HCT116 (cell line): ENCODE data around the gene SMIM12. TPM values are rescaled to one million over a fixed set of nuclear protein-coding genes. Genes with fewer than 3 reads are reported as not detected.

ENCODE experiments used
- ATAC-seq: fragments of 200-7000 bp; cut with Tn5 transposase; 2 replicates; pipeline ENCODE4 v1.9.1; 2020; ENCODE audit warnings: mild to moderate bottlenecking, moderate library complexity
- BruUV-seq: library from RNA; stranded (reverse); fragments of 400-500 nt; replicated peaks from 2 replicates; lab custom pipeline; 2021; lab: Mats Ljungman, UMichigan
- CTCF ChIA-PET: fragments of 300-600 bp; sonication (Branson Sonifier 250); formaldehyde crosslinking; loops from one replicate; lab custom pipeline; 2021; ENCODE audit warnings: antibody characterized with exemption; lab: Charles Lee
- POLR2A ChIA-PET: fragments of 300-600, 350-600 bp; sonication (Branson Sonifier 250); formaldehyde crosslinking; loops from one replicate; lab custom pipeline; 2021; ENCODE audit warnings: antibody characterized with exemption; lab: Charles Lee
- RAD21 ChIA-PET, 2 experiments: fragments of 300-600 bp; sonication (Branson Sonifier 250); formaldehyde crosslinking; loops; one replicate each; lab custom pipeline; 2023; ENCODE audit warnings: low total read pairs in 2 of 2; ENCODE audit not compliant: uncharacterized antibody in 2 of 2, unreplicated experiment in 2 of 2, low non-redundant PET in 1 of 2; lab: Charles Lee
- DNase-seq: peaks from one replicate; pipeline ENCODE4 v3.0.0-alpha.2; 2010; ENCODE audit warnings: low read depth, low spot score
- H2AFZ ChIP-seq: fragments of 200-600 bp; shearing (Covaris generic), sonication (generic); 2 replicates; pipeline ENCODE4 v1.6.1; 2017; ENCODE audit warnings: low read depth, mixed run types, mixed read lengths, antibody characterized with exemption, low read length; ENCODE audit not compliant: poor library complexity, severe bottlenecking
- H3K27ac ChIP-seq: 2 replicates; pipeline ENCODE4 v1.5.1; 2012; ENCODE audit warnings: low read depth, low read length
- H3K27me3 ChIP-seq: fragments of 200-600 bp; sonication (generic); 2 replicates; pipeline ENCODE4 v1.6.1; 2016; ENCODE audit warnings: mixed run types, low read length, mixed read lengths; ENCODE audit not compliant: insufficient read depth
- H3K36me3 ChIP-seq, 2 experiments: fragments of 200-500 bp in 1 of 2; fragments of 200-600 bp in 1 of 2; sonication (Bioruptor generic) in 1 of 2; sonication (generic) in 1 of 2; 2 replicates each; pipeline versions ENCODE4 v1.5.1 to v1.6.1; 2014 to 2016; ENCODE audit warnings: low read length in 2 of 2, inconsistent platforms in 1 of 2, mixed read lengths in 1 of 2, mixed run types in 1 of 2; ENCODE audit not compliant: insufficient read depth in 2 of 2, control insufficient read depth in 1 of 2
- H3K4me1 ChIP-seq, 2 experiments: fragments of 200-600 bp in 1 of 2; sonication (generic) in 1 of 2; 2 replicates each; pipeline versions ENCODE4 v1.5.1 to v1.6.1; 2012 to 2017; ENCODE audit warnings: low read length in 2 of 2, inconsistent platforms in 1 of 2, mild to moderate bottlenecking in 1 of 2, mixed read lengths in 1 of 2, mixed run types in 1 of 2, moderate library complexity in 1 of 2; ENCODE audit not compliant: insufficient read depth in 2 of 2, control insufficient read depth in 1 of 2
- H3K4me2 ChIP-seq: fragments of 200-600 bp; sonication (generic); 2 replicates; pipeline ENCODE4 v1.6.1; 2017; ENCODE audit warnings: mixed run types, low read length, mixed read lengths
- H3K4me3 ChIP-seq, 2 experiments: fragments of 200-600 bp in 1 of 2; sonication (generic) in 1 of 2; replicated peaks in 1 of 2; 2 replicates each; pipeline ENCODE4 v1.5.1; 2011 to 2016; ENCODE audit warnings: low read length in 2 of 2, control low read depth in 1 of 2, low read depth in 1 of 2, mild to moderate bottlenecking in 1 of 2, mixed read lengths in 1 of 2, mixed run types in 1 of 2
- H3K79me2 ChIP-seq: fragments of 200-600 bp; sonication (generic); 2 replicates; pipeline ENCODE4 v1.6.1; 2017; ENCODE audit warnings: mild to moderate bottlenecking, mixed run types, low read length, moderate library complexity, mixed read lengths; ENCODE audit not compliant: insufficient read depth
- H3K9ac ChIP-seq: fragments of 200-600 bp; sonication (generic); 2 replicates; pipeline ENCODE4 v1.6.1; 2016; ENCODE audit warnings: low read length, mixed read lengths
- H3K9me2 ChIP-seq: fragments of 200-600 bp; sonication (generic), shearing (Covaris generic); 2 replicates; pipeline ENCODE4 v1.6.1; 2017; ENCODE audit warnings: mixed run types, mild to moderate bottlenecking, moderate library complexity; ENCODE audit not compliant: insufficient read depth
- H3K9me3 ChIP-seq, 2 experiments: fragments of 200-500 bp in 1 of 2; fragments of 200-600 bp in 1 of 2; sonication (Bioruptor generic) in 1 of 2; sonication (generic) in 1 of 2; 2 replicates each; pipeline ENCODE4 v1.6.1; 2014 to 2017; ENCODE audit warnings: low read length in 2 of 2, mixed read lengths in 2 of 2, inconsistent platforms in 1 of 2, low read depth in 1 of 2, mild to moderate bottlenecking in 1 of 2, mixed run types in 1 of 2, moderate library complexity in 1 of 2; ENCODE audit not compliant: control insufficient read depth in 1 of 2, insufficient read depth in 1 of 2
- H4K20me1 ChIP-seq: fragments of 200-600 bp; sonication (generic), shearing (Covaris generic); 2 replicates; pipeline ENCODE4 v1.6.1; 2017; ENCODE audit warnings: mixed run types, mild to moderate bottlenecking, moderate library complexity; ENCODE audit not compliant: insufficient read depth
- CBX3 ChIP-seq: IDR thresholded peaks from 2 replicates; pipeline ENCODE4 v1.6.1; 2012; ENCODE audit warnings: low read depth
- EGR1 ChIP-seq: IDR thresholded peaks from 2 replicates; pipeline ENCODE4 v1.6.1; 2012; ENCODE audit warnings: low read depth
- EZH2 ChIP-seq: fragments of 200-600 bp; sonication (generic); IDR thresholded peaks from 2 replicates; pipeline ENCODE4 v1.6.1; 2017; ENCODE audit warnings: antibody characterized with exemption, mixed run types
- EZH2phosphoT487 ChIP-seq: fragments of 200-600 bp; IDR thresholded peaks from 2 replicates; pipeline ENCODE4 v1.6.1; 2018; ENCODE audit warnings: antibody characterized with exemption, borderline replicate concordance
- JUND ChIP-seq: IDR thresholded peaks from 2 replicates; pipeline ENCODE4 v1.6.1; 2012
- RAD21 ChIP-seq: IDR thresholded peaks from 2 replicates; pipeline ENCODE4 v1.6.1; 2012; ENCODE audit warnings: low read depth, mild to moderate bottlenecking
- SP1 ChIP-seq: IDR thresholded peaks from 2 replicates; pipeline ENCODE4 v1.6.1; 2012; ENCODE audit warnings: low read depth
- intact Hi-C: fragments of 100-400 bp; cut with micrococcal nuclease; formaldehyde crosslinking; loops from 2 replicates; pipeline ENCODE4 v1.10.0; 2022
- total RNA-seq: library from RNA; stranded (reverse); gene quantifications from one replicate; pipeline ENCODE4 v1.2.1, GENCODE V29; 2021; ENCODE audit not compliant: unreplicated experiment
- TF ChIP-seq, protein P1 (sequence below): IDR thresholded peaks from 2 replicates; pipeline ENCODE4 v1.6.1; 2012
- TF ChIP-seq, protein P2 (sequence below), 3 experiments: fragments of 200-600 bp in 1 of 3; sonication (generic) in 1 of 3; IDR thresholded peaks in 2 of 3; conservative IDR thresholded peaks in 1 of 3; 2 replicates each; pipeline ENCODE4 v1.5.1; 2012 to 2017; ENCODE audit warnings: low read depth in 2 of 3, low read length in 2 of 3, antibody characterized with exemption in 1 of 3, borderline replicate concordance in 1 of 3, control low read depth in 1 of 3, mild to moderate bottlenecking in 1 of 3, mixed read lengths in 1 of 3, mixed run types in 1 of 3, moderate library complexity in 1 of 3; ENCODE audit not compliant: insufficient read depth in 1 of 3
- TF ChIP-seq, protein P3 (sequence below): IDR thresholded peaks from 2 replicates; pipeline ENCODE4 v1.6.1; 2011; ENCODE audit warnings: mild to moderate bottlenecking, low read length, moderate library complexity; ENCODE audit not compliant: insufficient replicate concordance; ENCODE audit errors: extremely low read depth
- TF ChIP-seq, protein P4 (sequence below): IDR thresholded peaks from 2 replicates; pipeline ENCODE4 v1.6.1; 2012

The SMIM12 gene
- total RNA-seq, 1 experiment from 2014 or later = 31.3 TPM

DNA sequence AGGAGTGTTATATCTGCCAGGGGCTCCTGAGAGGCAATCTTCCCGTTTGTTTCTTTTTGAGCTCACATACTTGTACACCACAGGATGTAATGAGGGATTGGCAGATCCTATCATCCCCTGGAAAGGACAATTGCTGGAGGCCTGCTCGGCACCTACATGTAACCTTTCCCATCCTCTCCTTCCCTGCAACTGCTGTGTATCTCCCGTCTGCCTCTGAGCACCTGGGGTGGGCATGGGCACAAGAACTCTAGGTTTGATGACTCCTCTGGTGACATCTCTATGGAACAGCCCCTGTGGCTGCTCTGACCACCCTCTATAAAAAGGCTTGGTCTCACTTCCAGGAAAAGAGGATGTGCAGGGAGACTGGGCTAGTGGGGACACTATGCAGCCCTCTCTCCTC lies 25.0 kb upstream of the SMIM12 start (continued):
- TF ChIP-seq, protein P1, sequence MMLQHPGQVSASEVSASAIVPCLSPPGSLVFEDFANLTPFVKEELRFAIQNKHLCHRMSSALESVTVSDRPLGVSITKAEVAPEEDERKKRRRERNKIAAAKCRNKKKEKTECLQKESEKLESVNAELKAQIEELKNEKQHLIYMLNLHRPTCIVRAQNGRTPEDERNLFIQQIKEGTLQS = no peak
- TF ChIP-seq EGR1 = no peak
- TF ChIP-seq, protein P2, sequence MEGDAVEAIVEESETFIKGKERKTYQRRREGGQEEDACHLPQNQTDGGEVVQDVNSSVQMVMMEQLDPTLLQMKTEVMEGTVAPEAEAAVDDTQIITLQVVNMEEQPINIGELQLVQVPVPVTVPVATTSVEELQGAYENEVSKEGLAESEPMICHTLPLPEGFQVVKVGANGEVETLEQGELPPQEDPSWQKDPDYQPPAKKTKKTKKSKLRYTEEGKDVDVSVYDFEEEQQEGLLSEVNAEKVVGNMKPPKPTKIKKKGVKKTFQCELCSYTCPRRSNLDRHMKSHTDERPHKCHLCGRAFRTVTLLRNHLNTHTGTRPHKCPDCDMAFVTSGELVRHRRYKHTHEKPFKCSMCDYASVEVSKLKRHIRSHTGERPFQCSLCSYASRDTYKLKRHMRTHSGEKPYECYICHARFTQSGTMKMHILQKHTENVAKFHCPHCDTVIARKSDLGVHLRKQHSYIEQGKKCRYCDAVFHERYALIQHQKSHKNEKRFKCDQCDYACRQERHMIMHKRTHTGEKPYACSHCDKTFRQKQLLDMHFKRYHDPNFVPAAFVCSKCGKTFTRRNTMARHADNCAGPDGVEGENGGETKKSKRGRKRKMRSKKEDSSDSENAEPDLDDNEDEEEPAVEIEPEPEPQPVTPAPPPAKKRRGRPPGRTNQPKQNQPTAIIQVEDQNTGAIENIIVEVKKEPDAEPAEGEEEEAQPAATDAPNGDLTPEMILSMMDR (IDR thresholded peaks at IDR 0.05 in 2 of 3, conservative IDR thresholded peaks at IDR 0.05 in 1 of 3; ENCODE audit: borderline replicate concordance in 1 of 3, insufficient read depth in 1 of 3, low read depth in 2 of 3, low read length in 2 of 3) = no peak
- TF ChIP-seq EZH2phosphoT487 = no peak
- TF ChIP-seq JUND = no peak
- no peak for TF ChIP-seq EZH2
- TF ChIP-seq SP1 = no peak
- TF ChIP-seq, protein P3, sequence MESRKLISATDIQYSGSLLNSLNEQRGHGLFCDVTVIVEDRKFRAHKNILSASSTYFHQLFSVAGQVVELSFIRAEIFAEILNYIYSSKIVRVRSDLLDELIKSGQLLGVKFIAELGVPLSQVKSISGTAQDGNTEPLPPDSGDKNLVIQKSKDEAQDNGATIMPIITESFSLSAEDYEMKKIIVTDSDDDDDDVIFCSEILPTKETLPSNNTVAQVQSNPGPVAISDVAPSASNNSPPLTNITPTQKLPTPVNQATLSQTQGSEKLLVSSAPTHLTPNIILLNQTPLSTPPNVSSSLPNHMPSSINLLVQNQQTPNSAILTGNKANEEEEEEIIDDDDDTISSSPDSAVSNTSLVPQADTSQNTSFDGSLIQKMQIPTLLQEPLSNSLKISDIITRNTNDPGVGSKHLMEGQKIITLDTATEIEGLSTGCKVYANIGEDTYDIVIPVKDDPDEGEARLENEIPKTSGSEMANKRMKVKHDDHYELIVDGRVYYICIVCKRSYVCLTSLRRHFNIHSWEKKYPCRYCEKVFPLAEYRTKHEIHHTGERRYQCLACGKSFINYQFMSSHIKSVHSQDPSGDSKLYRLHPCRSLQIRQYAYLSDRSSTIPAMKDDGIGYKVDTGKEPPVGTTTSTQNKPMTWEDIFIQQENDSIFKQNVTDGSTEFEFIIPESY = no peak

DNA sequence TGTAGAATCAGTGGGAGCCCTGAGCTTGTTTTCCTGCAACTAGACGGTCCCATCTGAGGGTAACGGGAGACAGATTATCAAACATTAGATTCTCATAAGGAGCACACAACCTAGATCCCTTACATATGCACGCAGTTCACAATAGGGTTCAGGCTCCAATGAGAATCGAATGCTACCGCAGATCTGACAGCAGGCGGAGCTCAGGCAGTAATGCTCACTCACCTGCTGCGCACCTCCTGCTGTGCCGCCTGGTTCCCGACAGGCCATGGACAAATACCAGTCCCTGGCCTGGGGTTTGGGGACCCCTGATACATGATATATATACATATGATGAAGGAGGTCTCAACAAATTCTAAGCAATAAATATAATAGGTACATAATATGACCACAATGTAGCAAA lies 19.7 kb upstream of the SMIM12 start:
- no peak overlapping the region for H3K9ac ChIP-seq
- ATAC-seq (peak; percentile 90), DNase-seq (no peak)
- ChIA-PET POLR2A (no interaction called here), RAD21 (no interaction called here), CTCF (interaction anchor here (0.6 to 1.9 kb wide), 3 partner anchors 13 to 20 kb away, joined by 3 to 5 read pairs (median 3); partner anchors contain the start of gene SMIM12)
- H3K9me3 ChIP-seq = no peaks in the 10 kb centered on the region
- H3K27ac ChIP-seq = no peak overlapping the region
- H3K4me3 ChIP-seq = no peak overlapping the region
- no peaks in the 10 kb centered on the region for H3K79me2 ChIP-seq
- peak; percentile 36 for TF ChIP-seq RAD21
- no peak for TF ChIP-seq CBX3
- no peak for TF ChIP-seq JUND
- TF ChIP-seq, protein P4, sequence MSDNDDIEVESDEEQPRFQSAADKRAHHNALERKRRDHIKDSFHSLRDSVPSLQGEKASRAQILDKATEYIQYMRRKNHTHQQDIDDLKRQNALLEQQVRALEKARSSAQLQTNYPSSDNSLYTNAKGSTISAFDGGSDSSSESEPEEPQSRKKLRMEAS = peak; percentile 20; the same call in 1 of the 2 replicates
- peaks cover 16% of the 10 kb centered on the region; the same call in 1 of the 2 replicates for H3K27me3 ChIP-seq
- no peaks in the 10 kb centered on the region for H3K4me1 ChIP-seq
- H3K9me2 ChIP-seq = no peaks in the 10 kb centered on the region
- no peak overlapping the region for H2AFZ ChIP-seq
- no peaks in the 10 kb centered on the region for H3K36me3 ChIP-seq
- H3K4me2 ChIP-seq = peak overlapping the region; percentile 17; the same call in 1 of the 2 replicates
- BruUV-seq = no TSS peak
- intact Hi-C loops = no loop called here
- no peaks in the 10 kb centered on the region for H4K20me1 ChIP-seq
